GM23338 (cell line): ENCODE measurements around the gene ATRIP. TPM values are rescaled to one million over a fixed set of nuclear protein-coding genes. Genes with fewer than 3 reads are reported as not detected.
"Not testable (repeated sequence)": the region's sequence is repeated elsewhere in the genome, so short reads cannot be mapped to it uniquely, and the experiment has no call there.

ENCODE experiments used
- ATAC-seq: fragments of 200-7000 bp; cut with Tn5 transposase; 3 replicates; pipeline ENCODE4 v1.9.1; 2020
- DNase-seq: peaks from one replicate; pipeline ENCODE4 v3.0.0-alpha.2; 2015; ENCODE audit warnings: low spot score
- H2AFZ ChIP-seq: fragments of 200-600 bp; sonication (generic); 2 replicates; pipeline ENCODE4 v1.8.0; 2016; ENCODE audit warnings: antibody characterized with exemption, mild to moderate bottlenecking, moderate library complexity
- H3F3A ChIP-seq: fragments of 200-600 bp; sonication (generic); replicated peaks from 2 replicates; pipeline ENCODE4 v1.8.0; 2017; ENCODE audit warnings: antibody characterized with exemption, mixed run types, low read depth
- H3K27ac ChIP-seq: fragments of 200-600 bp; sonication (generic); 2 replicates; pipeline ENCODE4 v1.6.1; 2016; ENCODE audit warnings: low read depth
- H3K27me3 ChIP-seq: fragments of 200-600 bp; sonication (generic); 2 replicates; pipeline ENCODE4 v1.8.0; 2016; ENCODE audit warnings: mild to moderate bottlenecking, mixed run types, moderate library complexity; ENCODE audit not compliant: insufficient read depth
- H3K36me3 ChIP-seq: fragments of 200-600 bp; sonication (generic); 2 replicates; pipeline ENCODE4 v1.8.0; 2016; ENCODE audit warnings: mild to moderate bottlenecking; ENCODE audit not compliant: insufficient read depth
- H3K4me1 ChIP-seq: fragments of 200-600 bp; sonication (generic); 2 replicates; pipeline ENCODE4 v1.8.0; 2016; ENCODE audit warnings: mild to moderate bottlenecking, moderate library complexity; ENCODE audit not compliant: insufficient read depth
- H3K4me2 ChIP-seq: fragments of 200-600 bp; sonication (generic); 2 replicates; pipeline ENCODE4 v1.7.1; 2017; ENCODE audit warnings: mixed run types
- H3K4me3 ChIP-seq: fragments of 200-600 bp; sonication (generic); 2 replicates; pipeline ENCODE4 v1.6.1; 2016; ENCODE audit warnings: mixed run types
- H3K79me2 ChIP-seq: fragments of 200-600 bp; sonication (generic); replicated peaks from 2 replicates; pipeline ENCODE4 v1.8.0; 2017; ENCODE audit warnings: mild to moderate bottlenecking; ENCODE audit not compliant: insufficient read depth
- H3K9me2 ChIP-seq: fragments of 200-600 bp; sonication (generic); 2 replicates; pipeline ENCODE4 v1.8.0; 2017; ENCODE audit not compliant: insufficient read depth
- H4K20me1 ChIP-seq: fragments of 200-600 bp; sonication (generic); replicated peaks from 2 replicates; pipeline ENCODE4 v1.8.0; 2017; ENCODE audit warnings: mild to moderate bottlenecking; ENCODE audit not compliant: insufficient read depth
- H3K27ac Mint-ChIP-seq: 2 replicates; pipeline ENCODE4 v1.8.0; 2020; ENCODE audit warnings: inconsistent platforms, mild to moderate bottlenecking, moderate library complexity, mixed read lengths
- H3K27me3 Mint-ChIP-seq: 3 replicates; pipeline ENCODE4 v1.8.0; 2022; ENCODE audit warnings: low read depth, mild to moderate bottlenecking, moderate library complexity, mixed read lengths, inconsistent platforms; ENCODE audit not compliant: insufficient read depth, poor library complexity
- H3K36me3 Mint-ChIP-seq: 3 replicates; pipeline ENCODE4 v1.8.0; 2021; ENCODE audit warnings: low read depth, mild to moderate bottlenecking, inconsistent platforms, moderate library complexity, mixed read lengths
- H3K4me1 Mint-ChIP-seq: 3 replicates; pipeline ENCODE4 v1.8.0; 2020; ENCODE audit warnings: mild to moderate bottlenecking, inconsistent platforms, mixed read lengths
- H3K4me3 Mint-ChIP-seq: 3 replicates; pipeline ENCODE4 v1.8.0; 2021; ENCODE audit warnings: moderate library complexity, mild to moderate bottlenecking, inconsistent platforms, mixed read lengths
- H3K9me3 Mint-ChIP-seq: 3 replicates; pipeline ENCODE4 v1.8.0; 2020; ENCODE audit warnings: moderate library complexity, mild to moderate bottlenecking, inconsistent platforms, mixed read lengths
- CTCF ChIP-seq, 2 experiments: fragments of 200-600 bp in 1 of 2; sonication (generic) in 1 of 2; conservative IDR thresholded peaks; 2 replicates each; pipeline versions ENCODE4 v1.5.1 to v1.6.1; 2016 to 2017; ENCODE audit warnings: antibody characterized with exemption in 2 of 2, low read depth in 2 of 2, mild to moderate bottlenecking in 2 of 2, moderate library complexity in 1 of 2
- JUNB ChIP-seq: IDR thresholded peaks from one replicate; pipeline ENCODE4 v1.6.1; 2016; ENCODE audit warnings: antibody characterized with exemption; ENCODE audit not compliant: unreplicated experiment
- NANOG ChIP-seq: IDR thresholded peaks from 2 replicates; pipeline ENCODE4 v1.6.1; 2016; ENCODE audit warnings: antibody characterized with exemption, borderline replicate concordance
- POLR2AphosphoS5 ChIP-seq: IDR thresholded peaks from 2 replicates; pipeline ENCODE4 v1.6.1; 2016; ENCODE audit warnings: antibody characterized with exemption, low read depth
- STAT1 ChIP-seq: IDR thresholded peaks from one replicate; pipeline ENCODE4 v1.6.1; 2016; ENCODE audit warnings: antibody characterized with exemption; ENCODE audit not compliant: unreplicated experiment
- ZNF331 ChIP-seq: fragments of 250-450 bp; sonication (Bioruptor Pico); IDR thresholded peaks from 2 replicates; pipeline ENCODE4 v1.5.0; 2020; ENCODE audit warnings: low read depth, mild to moderate bottlenecking, moderate library complexity
- ZNF462 ChIP-seq: fragments of 250-450 bp; sonication (Bioruptor Pico); IDR thresholded peaks from 2 replicates; pipeline ENCODE4 v1.5.0; 2020; ENCODE audit warnings: mild to moderate bottlenecking, moderate library complexity
- polyA plus RNA-seq: library from polyadenylated mRNA; unstranded; fragments of >200 nt; fragmentation: Nextera tagmentation; extraction: Ambion mirVana; gene quantifications from 2 replicates; pipeline ENCODE4 v1.2.1, GENCODE V29; 2016
- total RNA-seq: library from RNA; depleted of rRNA; stranded (reverse); fragments of >200 nt; shearing (Covaris generic); gene quantifications from 2 replicates; pipeline ENCODE4 v1.2.3, GENCODE V29; 2014

The ATRIP gene
- total and polyA plus RNA-seq, 2 experiments from 2014 or later = 5.8 to 17.3 TPM

- TF ChIP-seq ZNF462 (no peak), CTCF (conservative IDR thresholded peaks at IDR 0.05; ENCODE audit: low read depth in 2 of 2) (no peak), JUNB (no peak), NANOG (no peak), STAT1 (no peak), ZNF331 (CRISPR knock-in tag) (no peak), POLR2AphosphoS5 (no peak)
Observed at GRCh38 chr3:48478626-48479555, 32.4 kb downstream of the ATRIP start (continued).

- not testable (repeated sequence) for H3K27me3 ChIP-seq, H3K27ac ChIP-seq, H3K4me3 ChIP-seq, H3K9me2 ChIP-seq, H3K36me3 ChIP-seq, H3F3A ChIP-seq, H3K9me3 Mint-ChIP-seq, H3K4me2 ChIP-seq, H3K36me3 Mint-ChIP-seq, H3K4me1 ChIP-seq, ATAC-seq, H3K79me2 ChIP-seq, H3K4me3 Mint-ChIP-seq, H4K20me1 ChIP-seq, H3K27ac Mint-ChIP-seq, H2AFZ ChIP-seq, DNase-seq
- H3K27me3 Mint-ChIP-seq = peaks cover 11% of the 10 kb centered on the region
- H3K4me1 Mint-ChIP-seq = peaks cover 16% of the 10 kb centered on the region
Observed at GRCh38 chr3:48480891-48481290, 34.4 kb downstream of the ATRIP start.

GRCh38 chr3:48482822-48483221 lies 36.3 kb downstream of the ATRIP start:
- H3K4me1 Mint-ChIP-seq, DNase-seq, H3K27ac Mint-ChIP-seq: not testable (repeated sequence)

More at GRCh38 chr3:48482822-48483221, 36.3 kb downstream of the ATRIP start:
- ATAC-seq, H3F3A ChIP-seq, H3K79me2 ChIP-seq, H3K9me2 ChIP-seq, H3K4me3 ChIP-seq, H3K36me3 Mint-ChIP-seq, H4K20me1 ChIP-seq, H3K36me3 ChIP-seq, H3K4me2 ChIP-seq, H3K4me1 ChIP-seq, H3K4me3 Mint-ChIP-seq, H3K27ac ChIP-seq, H2AFZ ChIP-seq, H3K27me3 Mint-ChIP-seq, H3K27me3 ChIP-seq, H3K9me3 Mint-ChIP-seq: not testable (repeated sequence)
